ENCODE results near the gene CCDC175. TPM values are rescaled to one million over a fixed set of nuclear protein-coding genes. Genes with fewer than 3 reads are reported as not detected.

The CCDC175 gene
- total and polyA plus RNA-seq, 7 donors = not detected

DNA sequence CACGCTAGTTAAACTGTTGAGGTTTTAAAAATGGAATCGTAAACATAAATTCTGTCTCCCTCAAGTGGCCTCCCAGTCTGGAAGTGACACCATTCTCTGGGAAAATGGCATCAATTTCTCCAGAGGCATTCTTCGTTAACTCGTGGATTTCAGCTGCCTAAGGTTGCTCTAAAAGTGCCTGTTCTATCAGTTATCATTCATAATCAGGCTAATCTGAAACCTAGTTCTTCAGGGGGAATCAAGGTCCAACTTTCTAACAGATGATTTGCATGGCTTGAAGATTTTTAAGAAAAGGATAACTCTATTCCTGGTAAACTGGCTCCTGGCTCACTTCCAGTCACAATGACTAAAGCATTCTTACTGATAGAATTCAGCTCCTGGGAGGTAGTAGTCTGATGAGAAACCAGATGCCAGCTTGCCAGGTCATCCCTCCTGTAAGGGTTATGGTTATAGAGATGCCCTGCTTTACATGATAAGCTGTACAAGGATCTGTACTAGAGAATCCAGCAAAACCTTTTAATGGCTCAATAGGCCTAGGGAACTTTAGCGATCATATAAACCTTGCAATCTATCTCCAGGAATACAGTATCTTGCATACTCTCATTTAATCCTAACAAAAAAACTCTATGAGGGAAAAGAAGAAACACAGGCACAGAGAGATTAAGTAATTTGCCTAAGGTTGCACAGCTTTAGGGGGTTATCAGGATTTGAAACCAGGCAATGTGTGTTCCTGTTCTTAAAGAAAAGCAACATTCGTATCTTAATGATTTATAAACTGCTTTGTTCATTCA is 93.9 kb downstream of the CCDC175 start:
- Histone ChIP-seq H3K36me3 (peaks cover 0 to 13% (median 0%) of the 10 kb centered on the region in 4 donors), H3K4me1 (peaks cover 0 to 68% (median 51%) of the 10 kb centered on the region in 4 donors), H3K9me3 (no peaks in the 10 kb centered on the region), H3K27me3 (no peaks in the 10 kb centered on the region), H3K27ac (peak overlapping the region; percentile 90 to 95 (median 94)), H3K4me3 (peak overlapping the region; percentile 71 to 94 (median 79))
- WGBS, 2 donors = 40 to 60% methylated on average over 6 of the region's 6 CpGs
- no peak for TF ChIP-seq POLR2A (IDR thresholded peaks at IDR 0.05)
- TF ChIP-seq, protein P1, sequence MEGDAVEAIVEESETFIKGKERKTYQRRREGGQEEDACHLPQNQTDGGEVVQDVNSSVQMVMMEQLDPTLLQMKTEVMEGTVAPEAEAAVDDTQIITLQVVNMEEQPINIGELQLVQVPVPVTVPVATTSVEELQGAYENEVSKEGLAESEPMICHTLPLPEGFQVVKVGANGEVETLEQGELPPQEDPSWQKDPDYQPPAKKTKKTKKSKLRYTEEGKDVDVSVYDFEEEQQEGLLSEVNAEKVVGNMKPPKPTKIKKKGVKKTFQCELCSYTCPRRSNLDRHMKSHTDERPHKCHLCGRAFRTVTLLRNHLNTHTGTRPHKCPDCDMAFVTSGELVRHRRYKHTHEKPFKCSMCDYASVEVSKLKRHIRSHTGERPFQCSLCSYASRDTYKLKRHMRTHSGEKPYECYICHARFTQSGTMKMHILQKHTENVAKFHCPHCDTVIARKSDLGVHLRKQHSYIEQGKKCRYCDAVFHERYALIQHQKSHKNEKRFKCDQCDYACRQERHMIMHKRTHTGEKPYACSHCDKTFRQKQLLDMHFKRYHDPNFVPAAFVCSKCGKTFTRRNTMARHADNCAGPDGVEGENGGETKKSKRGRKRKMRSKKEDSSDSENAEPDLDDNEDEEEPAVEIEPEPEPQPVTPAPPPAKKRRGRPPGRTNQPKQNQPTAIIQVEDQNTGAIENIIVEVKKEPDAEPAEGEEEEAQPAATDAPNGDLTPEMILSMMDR (IDR thresholded peaks at IDR 0.05) = no peak
- no peak for TF ChIP-seq EP300 (IDR thresholded peaks at IDR 0.05)
- no peak for TF ChIP-seq POLR2AphosphoS5 (IDR thresholded peaks at IDR 0.05)
- intact Hi-C loops (cut with DNase I) = loop anchor here (5.0 to 10.0 kb wide), 3 partner anchors 765 to 1058 kb away; partner anchors contain the start of genes DACT1, KIAA0586, PPM1A and TIMM9
- DNase-seq = no peak

DNA sequence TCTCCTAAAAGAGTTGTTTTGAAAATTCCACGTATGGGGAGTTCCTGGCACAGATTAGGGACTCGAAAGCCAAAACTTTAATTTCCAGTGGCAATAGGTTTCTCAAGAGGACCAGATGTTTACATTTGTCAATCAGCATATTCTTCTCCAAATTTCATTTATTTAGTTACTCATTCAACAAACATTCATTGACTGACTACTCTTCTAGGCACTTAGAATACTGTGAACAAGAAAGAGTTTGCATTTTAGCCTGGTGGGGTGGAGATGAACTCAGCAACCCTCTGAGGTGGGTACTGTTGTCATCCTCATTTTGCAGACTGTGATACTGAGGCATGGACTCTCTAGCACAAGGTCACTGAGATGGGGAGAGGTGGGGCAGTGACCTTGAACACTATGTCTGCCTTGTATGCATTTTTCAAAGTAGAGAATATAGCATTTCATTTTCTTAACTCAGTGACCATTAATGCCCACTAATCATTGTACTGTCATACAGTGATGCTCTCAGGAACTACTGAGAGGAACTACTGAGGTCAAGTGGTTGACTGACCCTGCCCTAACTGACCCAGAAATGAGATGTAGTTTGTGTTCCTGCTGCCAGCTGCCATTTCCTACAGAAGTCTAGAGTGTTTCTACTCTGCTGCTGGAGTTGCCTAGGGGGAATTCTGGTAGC is 94.6 kb downstream of the CCDC175 start:
- Histone ChIP-seq H3K27me3 (no peaks in the 10 kb centered on the region), H3K9me3 (no peaks in the 10 kb centered on the region), H3K36me3 (peaks cover 0 to 10% (median 0%) of the 10 kb centered on the region in 4 donors), H3K4me3 (peak overlapping the region in 2 of 4 donors; percentile 71 to 80), H3K27ac (peak overlapping the region; percentile 90 to 95 (median 94)), H3K4me1 (peaks cover 0 to 65% (median 47%) of the 10 kb centered on the region in 4 donors)
- intact Hi-C loops (cut with DNase I) = loop anchor here (5.0 to 10.0 kb wide), 3 partner anchors 765 to 1057 kb away; partner anchors contain the start of genes DACT1, KIAA0586, PPM1A and TIMM9
- DNase-seq = no peak
- 76 to 77% methylated on average over 2 of the region's 2 CpGs for WGBS, 2 donors
- TF ChIP-seq POLR2A (IDR thresholded peaks at IDR 0.05) = no peak
- no peak for TF ChIP-seq POLR2AphosphoS5 (IDR thresholded peaks at IDR 0.05)
- no peak for TF ChIP-seq EP300 (IDR thresholded peaks at IDR 0.05)
- TF ChIP-seq, protein P1 (IDR thresholded peaks at IDR 0.05) = no peak

DNA sequence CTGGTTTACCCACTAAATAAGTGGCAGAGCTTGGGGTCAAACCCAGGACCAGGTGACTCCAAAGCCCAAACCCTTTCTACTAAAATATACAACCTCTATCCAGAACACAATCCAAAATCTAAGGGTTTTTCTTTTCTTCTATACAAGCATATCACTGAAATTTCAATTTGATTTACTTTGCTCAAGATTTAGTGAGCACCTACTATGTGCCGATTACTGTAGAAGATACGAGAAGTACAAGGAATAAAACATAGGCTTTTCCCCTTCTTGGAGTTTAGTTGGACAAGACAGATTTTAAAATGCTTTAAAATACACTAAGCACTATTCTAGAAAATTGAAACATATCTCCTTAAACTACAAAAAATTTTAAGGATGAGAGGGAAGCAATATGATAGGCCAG is 95.2 kb downstream of the CCDC175 start:
- H3K27ac ChIP-seq = peak overlapping the region in 3 of 4 donors; percentile 93 to 95 (median 95)
- H3K9me3 ChIP-seq = no peaks in the 10 kb centered on the region
- H3K4me1 ChIP-seq = peaks cover 0 to 59% (median 41%) of the 10 kb centered on the region in 4 donors
- TF ChIP-seq POLR2A (IDR thresholded peaks at IDR 0.05) (no peak), POLR2AphosphoS5 (IDR thresholded peaks at IDR 0.05) (no peak), EP300 (IDR thresholded peaks at IDR 0.05) (no peak)
- TF ChIP-seq, protein P1 (IDR thresholded peaks at IDR 0.05) = no peak
- intact Hi-C loops (cut with DNase I) = loop anchor here (5.0 to 10.0 kb wide), 3 partner anchors 766 to 1057 kb away; partner anchors contain the start of genes DACT1, KIAA0586, PPM1A and TIMM9
- DNase-seq = no peak
- WGBS, 2 donors = 96 to 97% methylated on average over 2 of the region's 2 CpGs
- H3K36me3 ChIP-seq = peaks cover 0 to 12% (median 0%) of the 10 kb centered on the region in 4 donors
- no peak overlapping the region for H3K4me3 ChIP-seq
- H3K27me3 ChIP-seq = no peaks in the 10 kb centered on the region

DNA sequence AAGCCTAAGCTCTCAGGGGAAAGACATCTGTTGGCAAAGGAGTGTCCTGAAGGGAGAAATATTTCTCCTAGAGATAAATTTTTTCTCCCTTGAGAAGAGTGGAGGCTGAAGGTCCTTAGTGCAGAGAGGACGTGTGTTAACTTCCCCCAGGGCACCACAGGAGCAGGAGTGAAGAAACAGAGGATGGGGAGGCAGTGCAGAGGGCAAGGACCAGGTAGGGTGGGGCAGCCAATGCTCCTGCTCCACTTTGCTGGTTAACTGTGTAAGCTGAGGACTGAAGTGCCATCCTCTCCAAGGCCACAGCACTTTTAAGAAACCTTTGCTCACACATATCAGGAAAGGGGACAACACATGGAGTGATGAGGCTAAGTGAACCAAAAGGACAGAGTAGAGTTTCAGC is 96.4 kb downstream of the CCDC175 start:
- no peak overlapping the region for H3K4me3 ChIP-seq
- DNase-seq = no peak
- no peaks in the 10 kb centered on the region for H3K27me3 ChIP-seq
- 12 to 40% methylated on average over 1 of the region's 1 CpG for WGBS, 2 donors
- H3K36me3 ChIP-seq = peaks cover 0 to 25% (median 5%) of the 10 kb centered on the region in 4 donors
- TF ChIP-seq POLR2A (IDR thresholded peaks at IDR 0.05) (no peak), EP300 (IDR thresholded peaks at IDR 0.05) (no peak), POLR2AphosphoS5 (IDR thresholded peaks at IDR 0.05) (no peak)
- TF ChIP-seq, protein P1 (IDR thresholded peaks at IDR 0.05) = no peak
- peak overlapping the region; percentile 10 to 95 (median 94) for H3K27ac ChIP-seq
- intact Hi-C loops (cut with DNase I) = loop anchor here (5.0 to 10.0 kb wide), 3 partner anchors 767 to 1055 kb away; partner anchors contain the start of genes DACT1, KIAA0586, PPM1A and TIMM9
- peaks cover 0 to 46% (median 29%) of the 10 kb centered on the region in 4 donors for H3K4me1 ChIP-seq
- no peaks in the 10 kb centered on the region for H3K9me3 ChIP-seq

All from sigmoid colon (tissue), 7 donors.